ENCODE data around the gene EIF6.

EIF6 gene

DNA sequence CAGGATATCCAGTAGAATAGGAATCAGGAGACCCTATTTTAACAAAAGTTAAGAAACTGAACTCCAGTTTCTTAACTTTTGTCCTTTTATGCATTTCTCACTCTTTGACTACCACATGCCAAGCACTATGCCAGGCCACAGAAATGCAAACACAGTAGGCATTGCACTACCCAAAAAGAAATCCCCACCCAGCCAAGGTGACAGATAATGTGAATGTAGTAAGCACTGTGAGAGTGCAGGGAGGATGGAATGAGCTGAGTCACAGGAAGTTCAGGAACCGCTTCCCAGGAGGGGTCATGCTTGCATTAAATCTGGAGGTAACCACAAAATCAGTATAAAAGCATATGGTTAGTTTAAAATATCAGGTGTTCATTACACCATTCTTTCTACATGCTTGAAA, 27.7 kb upstream of the EIF6 start:
- peak; percentile 70 to 78 for DNase-seq (ENCODE audit: low read depth in 2 of 2)

- no peak for DNase-seq (ENCODE audit: low read depth in 2 of 2)
Observed at GRCh38 chr20:35311822-35312221, 27.2 kb upstream of the EIF6 start.

DNA sequence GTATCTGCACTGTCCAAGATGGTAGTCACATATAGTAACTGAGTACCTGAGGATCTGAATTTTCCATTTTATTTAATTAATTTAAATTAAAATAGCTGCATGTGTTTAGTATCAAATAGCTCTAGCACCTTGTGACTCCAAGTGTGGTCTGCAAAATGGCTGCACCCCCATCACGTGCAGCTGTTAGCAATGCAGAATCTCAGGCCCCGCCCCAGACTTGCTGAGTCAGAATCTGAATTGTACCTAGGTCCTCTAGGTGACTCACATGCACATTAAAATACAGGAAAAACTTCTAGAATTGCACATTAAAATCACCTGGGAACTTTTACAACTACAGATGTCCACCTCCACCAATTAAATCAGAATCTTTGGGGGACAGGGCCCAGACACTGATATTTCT, 26.8 kb upstream of the EIF6 start:
- no peak for DNase-seq (ENCODE audit: low read depth in 2 of 2)

DNA sequence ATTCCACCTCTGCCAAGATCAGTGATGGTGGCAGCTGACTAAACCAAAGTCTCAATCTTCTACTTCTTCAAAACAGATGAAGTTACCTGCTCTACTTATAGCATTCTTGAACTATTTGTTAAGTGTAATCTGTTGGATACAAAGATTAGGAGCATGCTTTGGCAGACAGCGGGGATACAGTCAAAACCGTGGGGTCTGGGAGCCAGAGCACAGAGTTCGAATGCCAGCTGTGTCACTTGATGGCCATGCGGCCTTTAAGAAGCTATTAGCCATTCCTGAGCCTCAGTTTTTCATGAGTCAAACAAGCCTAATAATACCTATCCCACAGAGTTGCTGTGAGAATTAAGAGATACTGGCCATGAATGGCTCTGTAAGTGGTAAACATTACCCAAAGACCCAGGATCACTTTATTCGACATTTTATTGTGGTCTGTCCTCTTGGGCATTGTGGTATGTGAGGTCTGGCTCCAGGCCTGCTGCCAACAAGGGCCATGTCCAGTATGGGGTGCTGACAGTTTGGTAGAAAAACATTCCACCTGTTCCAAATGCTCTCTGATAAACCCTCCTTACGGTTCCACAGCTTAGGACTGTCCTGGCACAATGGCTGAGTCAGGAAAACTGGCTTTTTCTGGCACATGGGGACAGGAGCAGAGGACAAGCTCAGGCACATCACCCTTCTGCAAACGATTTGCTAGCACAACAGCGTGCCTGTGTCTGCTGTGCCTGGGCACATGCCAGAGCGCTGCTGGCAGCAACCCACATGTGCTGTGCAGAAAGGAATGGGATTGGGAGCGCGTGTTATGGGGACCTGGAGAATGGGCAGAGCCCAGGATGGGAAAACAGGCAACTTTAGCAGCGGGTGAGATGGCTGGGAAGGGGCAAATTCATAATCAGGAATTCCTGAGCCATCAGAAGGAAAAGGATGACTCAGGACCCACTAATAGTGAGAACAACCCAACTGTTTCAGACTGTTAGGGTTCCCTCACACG, 23.4 kb upstream of the EIF6 start:
- DNase-seq (ENCODE audit: low read depth in 2 of 2), result no peak

- DNase-seq (ENCODE audit: low read depth in 2 of 2), result peak in 1 of 2 experiments; percentile 53
Observed at GRCh38 chr20:35306931-35307517, 22.5 kb upstream of the EIF6 start.

GRCh38 chr20:35305682-35306556, 21.3 kb upstream of the EIF6 start:
- DNase-seq (ENCODE audit: low read depth in 2 of 2), result peak; percentile 97 to 98

DNA sequence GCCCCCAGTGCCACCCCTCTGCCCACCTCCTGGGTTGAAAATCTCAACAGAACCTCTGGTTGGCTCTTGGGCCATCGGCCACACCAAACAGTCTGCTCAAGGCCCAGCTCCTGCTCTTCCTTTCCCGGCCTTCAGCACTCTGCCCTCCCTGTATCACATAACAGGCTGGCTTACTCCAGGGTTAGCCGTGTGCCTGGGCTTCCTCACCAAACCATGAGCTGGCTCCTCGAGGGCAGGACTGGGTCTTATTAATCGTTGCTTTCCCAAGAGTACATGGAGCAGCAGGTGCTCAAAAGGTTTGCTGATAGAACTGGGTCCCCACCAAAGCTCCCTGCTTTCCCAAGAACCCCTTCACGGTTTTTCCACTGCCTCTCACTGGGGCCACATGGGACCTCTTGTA, 20.4 kb upstream of the EIF6 start:
- DNase-seq (ENCODE audit: low read depth in 2 of 2), result no peak

GRCh38 chr20:35303735-35304491, 19.3 kb upstream of the EIF6 start:
- peak; percentile 80 to 81 for DNase-seq (ENCODE audit: low read depth in 2 of 2)

DNA sequence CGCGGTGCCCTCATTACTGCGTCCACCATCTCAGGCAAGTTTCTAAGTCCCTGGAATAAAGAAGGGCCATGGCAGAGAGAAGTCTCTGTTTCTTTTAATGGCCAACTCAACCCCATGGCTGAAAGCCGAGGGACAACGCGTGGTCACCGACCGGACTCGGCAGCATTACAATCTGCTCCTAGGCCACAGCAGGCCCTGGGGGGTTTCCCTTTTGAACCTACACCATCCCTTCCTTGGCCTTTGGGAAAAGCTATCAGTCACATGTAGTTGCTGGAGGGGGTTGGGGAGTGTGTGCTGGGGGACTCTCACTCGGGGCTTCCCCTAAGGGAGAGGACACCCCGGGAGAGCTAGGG, 18.8 kb upstream of the EIF6 start:
- DNase-seq (ENCODE audit: low read depth in 2 of 2), result no peak

DNA sequence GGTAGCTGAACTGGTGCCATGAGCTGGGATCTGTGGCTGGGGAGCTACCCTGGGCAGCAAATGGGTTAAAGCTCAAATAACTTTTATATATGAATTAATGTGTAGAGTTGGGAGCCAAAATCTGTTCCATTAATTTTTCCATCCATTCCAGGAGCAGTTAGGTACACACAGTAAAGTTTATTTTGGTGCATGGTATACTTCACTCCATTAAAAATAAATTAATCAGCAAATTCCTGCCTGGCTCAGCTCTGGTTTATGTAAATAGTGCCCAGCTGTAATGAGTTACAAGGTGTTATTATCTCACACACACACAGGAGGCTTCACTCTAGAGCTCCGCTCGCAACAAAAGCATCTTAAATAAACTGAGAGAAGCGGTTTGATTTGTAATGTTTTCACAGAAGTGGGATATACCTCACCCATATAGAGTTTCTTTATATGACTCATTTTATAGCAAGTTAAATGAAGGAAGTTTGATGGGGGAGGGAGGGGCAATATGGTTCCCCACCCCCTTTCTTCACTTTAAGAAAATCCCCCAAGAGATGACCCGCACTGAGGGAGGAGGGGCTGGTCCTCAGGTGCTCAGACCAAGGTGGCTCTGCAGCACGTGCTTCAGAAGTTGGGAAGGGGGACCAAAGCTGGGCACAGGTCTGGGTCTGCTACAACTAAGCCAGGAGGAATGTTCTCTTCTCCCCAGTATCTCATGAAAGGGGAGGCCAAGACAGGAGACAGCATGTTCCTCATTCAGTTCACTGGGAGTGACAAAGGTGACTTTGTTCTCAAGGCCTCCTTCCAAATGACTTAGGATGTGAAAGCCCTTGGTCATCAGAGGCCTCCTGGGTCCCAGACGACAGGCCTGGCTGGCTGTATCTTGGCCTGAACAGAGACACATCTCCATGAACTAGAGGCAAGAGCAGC, 18.1 kb upstream of the EIF6 start:
- DNase-seq (ENCODE audit: low read depth in 2 of 2), result peak in 1 of 2 experiments; percentile 64

DNA sequence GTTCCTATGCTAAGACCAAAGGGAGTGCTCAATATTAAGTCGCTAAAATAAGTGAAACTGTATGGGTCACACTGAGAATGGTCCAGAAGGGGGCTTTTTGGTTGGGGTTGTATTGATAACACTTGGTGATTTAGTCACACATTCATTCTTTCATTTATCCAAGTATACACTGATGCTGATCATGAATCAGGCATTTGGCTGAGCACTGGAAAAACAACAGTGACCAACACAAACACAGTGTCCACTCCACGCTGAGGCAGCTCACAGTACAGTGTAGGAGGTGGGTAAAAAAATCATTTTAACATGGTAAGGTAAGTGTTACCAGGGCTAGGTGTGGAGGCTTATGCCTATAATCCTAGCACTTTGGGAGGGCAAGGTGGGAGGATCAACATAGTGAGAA, 16.9 kb upstream of the EIF6 start:
- DNase-seq (ENCODE audit: low read depth in 2 of 2), result no peak

- DNase-seq (ENCODE audit: low read depth in 2 of 2), result no peak
Observed at GRCh38 chr20:35300469-35301262, 16.1 kb upstream of the EIF6 start.

DNA sequence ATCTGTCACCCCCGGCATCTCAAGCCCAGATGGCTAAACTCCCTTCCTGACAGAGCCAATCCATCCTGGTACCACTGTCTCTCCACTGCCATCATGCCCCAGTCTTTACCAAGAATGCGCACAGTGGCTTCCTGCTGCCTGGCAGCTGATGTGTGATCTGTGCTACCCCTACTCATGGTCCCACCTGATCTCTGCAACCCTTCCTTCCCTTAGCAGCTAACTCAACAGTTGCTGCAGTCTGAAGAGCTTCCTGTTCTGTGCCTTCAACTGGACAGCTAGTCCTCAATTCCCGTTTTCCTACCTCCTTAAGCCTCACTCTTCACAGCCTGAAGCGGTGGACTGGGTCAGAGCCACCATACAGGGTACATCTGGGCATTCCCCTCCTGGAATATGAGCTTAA, 15.2 kb upstream of the EIF6 start:
- no peak for DNase-seq (ENCODE audit: low read depth in 2 of 2)

- DNase-seq (ENCODE audit: low read depth in 2 of 2), result no peak
Observed at GRCh38 chr20:35298264-35298663, 13.7 kb upstream of the EIF6 start.

GRCh38 chr20:35297740-35298139, 13.2 kb upstream of the EIF6 start:
- no peak for DNase-seq (ENCODE audit: low read depth in 2 of 2)

- DNase-seq (ENCODE audit: low read depth in 2 of 2), result no peak
Observed at GRCh38 chr20:35297155-35297554, 12.6 kb upstream of the EIF6 start.

DNA sequence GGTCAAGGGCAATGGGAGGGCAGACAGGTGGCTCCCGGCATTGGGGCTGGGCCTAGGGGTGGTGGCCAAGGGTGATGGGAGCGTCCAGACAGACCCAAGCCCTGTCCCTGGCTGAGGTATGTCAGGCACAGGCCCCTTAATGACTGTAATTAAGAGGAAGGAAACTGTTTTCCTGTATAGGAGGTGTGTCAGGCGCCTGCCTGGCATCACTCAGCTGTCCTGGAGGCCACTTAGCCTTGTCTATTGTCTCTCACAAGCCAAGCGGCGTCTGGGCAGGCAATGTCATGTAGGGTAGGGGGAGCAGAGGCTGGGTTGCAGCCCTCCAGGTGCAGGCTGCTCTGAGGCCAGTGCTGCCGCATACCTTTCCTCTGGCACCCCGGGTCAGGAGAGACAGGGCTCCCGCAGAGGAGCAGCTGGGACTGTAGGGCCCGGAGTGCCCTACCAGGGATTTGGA, 11.6 kb upstream of the EIF6 start:
- no peak for DNase-seq (ENCODE audit: low read depth in 2 of 2)

DNA sequence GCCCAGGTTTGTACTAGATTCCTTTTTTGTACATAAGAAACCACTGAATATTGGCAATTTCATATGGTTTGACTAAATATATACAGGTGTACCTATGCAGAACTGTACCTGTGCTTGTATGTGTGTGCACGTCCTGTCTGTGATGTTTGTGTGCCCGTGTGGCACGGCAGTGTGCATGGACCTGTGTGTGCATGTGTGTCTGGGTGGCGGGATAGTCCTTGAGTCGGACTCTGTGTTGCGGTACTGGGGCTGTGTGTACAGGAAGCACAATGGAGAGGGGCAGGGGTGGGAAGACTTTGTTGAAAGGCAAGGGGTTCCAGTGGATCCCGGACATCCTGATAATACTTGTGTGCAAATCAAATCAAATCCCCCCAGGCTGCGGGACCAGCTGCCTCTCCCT, 11.1 kb upstream of the EIF6 start:
- DNase-seq (ENCODE audit: low read depth in 2 of 2), result no peak

DNA sequence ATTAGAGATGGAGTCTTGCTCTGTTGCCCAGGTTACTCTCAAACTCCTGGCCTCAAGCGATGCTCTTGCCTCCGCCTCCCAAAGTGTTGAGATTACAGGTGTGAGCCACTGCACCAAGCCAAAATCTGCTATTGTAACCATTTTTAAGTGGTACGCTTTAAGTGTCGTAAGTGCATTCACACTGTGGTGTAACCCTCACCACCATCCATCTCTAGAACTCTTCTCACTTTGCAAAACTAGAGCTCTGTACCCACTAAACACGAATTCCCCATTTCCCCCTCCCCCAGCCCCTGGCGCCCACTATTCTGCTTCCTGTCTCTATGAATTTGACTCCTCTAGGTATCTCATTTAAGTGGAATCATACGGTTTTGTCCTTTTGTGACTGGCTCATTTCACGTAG, 10.5 kb upstream of the EIF6 start:
- no peak for DNase-seq (ENCODE audit: low read depth in 2 of 2)

DNA sequence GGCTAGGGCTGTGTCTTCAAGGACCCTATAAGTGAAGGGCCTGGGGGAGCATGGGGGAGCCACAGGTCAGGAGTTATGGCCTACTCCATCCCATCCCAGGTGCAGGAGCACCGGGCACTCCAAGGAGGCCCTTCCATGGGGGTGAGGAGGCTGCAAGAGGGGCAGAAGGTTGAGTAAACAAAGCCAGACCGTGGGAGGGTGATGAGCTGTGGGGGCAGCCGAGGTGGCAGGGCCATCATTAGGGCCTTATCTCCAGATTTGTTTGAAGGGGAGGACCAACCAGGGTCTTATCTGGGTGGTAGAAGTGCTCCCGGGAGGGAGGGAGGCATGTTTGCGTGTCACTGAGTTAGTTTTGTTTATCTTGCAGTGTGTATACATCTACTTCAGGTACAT, 9.7 kb upstream of the EIF6 start:
- no peak for DNase-seq (ENCODE audit: low read depth in 2 of 2)
